Stimulated activated CD8-positive, alpha-beta memory T cell treated with anti-CD3 and anti-CD28 coated beads, Interleukin-15, amount 100 ng/mL, for 1 hour (primary cell): ENCODE results near the gene FOXO6.
"Not testable (repeated sequence)": the region's sequence is repeated elsewhere in the genome, so short reads cannot be mapped to it uniquely, and the experiment has no call there.

ENCODE experiments used
- DNase-seq: peaks from one replicate; pipeline ENCODE4 v3.0.0-alpha.2; 2020; ENCODE audit warnings: low read depth

FOXO6 gene

DNA sequence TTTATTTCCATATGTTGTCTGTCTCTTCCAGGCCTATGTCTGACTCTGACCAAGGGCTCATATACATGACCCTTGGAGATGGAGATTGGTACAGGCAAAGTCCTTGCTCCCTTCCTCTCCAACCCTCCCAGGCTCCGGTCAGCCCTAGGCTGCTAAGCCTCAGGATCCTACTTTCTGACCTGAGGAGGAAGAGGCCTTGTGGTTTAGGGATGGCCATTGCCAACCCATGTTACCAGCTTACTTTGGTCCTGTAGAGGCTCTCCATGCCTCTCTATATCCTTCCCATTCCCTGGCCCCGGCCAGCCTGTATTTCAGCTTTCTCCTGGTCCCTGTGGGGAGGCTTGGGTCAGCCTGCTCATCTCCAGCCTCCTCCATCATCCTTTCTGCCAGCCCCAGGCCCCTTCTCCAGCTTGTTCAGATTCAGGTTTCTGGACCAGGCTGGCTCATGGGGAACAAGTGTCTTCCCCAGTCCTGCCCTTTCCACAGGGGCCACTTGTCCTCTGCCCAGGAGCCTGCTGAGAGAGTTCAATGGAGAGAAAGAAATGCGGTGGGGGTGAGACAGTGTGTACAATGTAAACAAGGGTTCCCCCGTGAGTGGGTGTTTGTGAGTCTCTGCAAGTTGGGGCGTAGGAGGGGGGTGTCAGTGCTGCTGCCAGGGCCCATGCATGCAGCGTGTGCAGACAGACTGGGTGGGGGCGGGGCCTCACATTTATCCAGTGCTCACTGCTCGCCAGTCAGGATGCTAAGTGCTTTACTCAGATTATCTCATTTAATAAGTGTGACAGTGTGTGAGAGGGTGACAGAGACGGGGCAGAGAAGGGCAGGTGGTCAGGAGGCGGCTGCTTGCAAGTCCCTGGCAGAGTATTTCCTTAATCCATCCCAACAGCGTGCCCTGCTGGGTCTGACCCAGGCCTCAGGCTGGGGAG, 31.3 kb upstream of the FOXO6 start:
- no peak for DNase-seq

DNA sequence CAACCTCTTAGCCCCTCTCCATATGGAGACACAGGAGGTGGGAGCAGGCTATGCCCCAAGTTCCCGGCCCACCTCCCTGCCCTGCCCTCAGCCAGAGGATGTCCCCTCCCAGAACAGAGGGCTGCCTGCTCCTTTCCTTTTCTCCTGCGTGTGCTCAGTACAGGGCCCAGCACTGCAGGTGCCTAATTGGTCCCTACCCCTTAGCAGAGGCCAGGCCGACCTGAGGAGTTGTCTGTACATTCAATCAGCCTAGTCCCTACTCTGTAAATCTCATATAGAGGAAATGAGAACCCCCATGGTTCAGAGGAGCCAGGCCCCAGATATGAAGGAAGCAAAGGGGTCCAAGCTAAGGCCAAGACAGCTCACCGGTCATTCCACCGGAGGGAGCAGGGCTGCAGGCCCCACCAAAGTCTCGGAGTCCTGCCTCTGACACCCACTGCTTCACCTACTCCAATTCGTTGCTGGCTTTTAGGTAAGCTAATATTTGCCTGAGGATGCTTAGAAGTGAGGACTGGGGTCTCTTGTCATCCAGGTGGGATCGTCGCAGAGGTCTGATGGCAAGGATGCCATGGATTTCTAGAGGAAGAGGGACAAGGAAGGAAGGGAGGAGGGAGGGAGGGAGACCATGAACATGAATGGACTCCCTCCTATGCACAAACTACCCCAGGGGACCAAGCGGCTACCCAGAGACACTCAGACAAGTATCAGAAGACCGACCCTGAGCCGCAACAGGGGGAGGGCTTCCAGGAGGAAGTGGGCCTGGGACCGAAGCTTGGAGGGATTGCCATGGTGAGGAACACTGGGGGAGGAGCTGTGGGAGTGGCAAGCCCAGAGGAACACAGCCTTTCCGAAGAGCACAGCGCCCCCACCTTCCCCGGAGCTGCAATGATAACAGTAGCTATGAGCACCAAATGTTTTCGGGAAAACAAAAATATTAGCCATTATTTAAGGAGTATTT, 30.4 kb upstream of the FOXO6 start:
- DNase-seq = no peak

DNA sequence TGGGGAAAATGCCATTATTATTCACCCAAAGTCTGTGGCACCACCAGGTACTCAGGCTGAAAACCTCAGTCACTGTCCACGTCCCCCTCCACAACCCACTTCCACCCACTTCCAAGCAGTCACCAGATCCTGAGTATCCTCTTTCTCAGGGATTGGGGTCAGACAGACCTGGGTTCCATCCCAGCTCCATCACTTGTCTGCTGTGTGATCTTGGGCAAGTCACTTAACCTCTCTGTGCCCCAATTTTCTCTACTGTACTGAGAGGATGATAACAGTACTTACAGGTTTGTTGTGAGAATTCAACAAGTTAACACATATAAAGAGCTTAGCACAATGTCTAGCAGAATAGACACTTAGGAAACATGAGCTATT, 29.7 kb upstream of the FOXO6 start:
- DNase-seq = no peak

DNA sequence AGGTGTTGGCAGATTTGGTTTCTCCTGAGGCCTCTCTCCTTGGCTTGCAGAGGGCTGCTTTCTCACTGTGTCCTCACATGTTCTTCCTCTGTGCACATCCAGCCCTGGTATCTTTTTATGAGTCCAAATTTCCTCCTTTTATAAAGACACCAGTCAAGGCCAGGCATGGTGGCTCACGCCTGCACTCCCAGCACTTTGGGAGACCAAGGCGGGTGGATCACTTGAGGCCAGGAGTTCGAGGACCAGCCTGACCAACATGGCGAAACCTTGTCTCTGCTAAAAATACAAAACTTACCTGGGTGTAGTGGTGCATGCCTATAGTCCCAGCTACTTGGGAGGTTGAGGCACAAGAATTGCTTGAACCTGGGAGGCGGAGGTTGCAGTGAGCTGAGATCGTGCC, 29.1 kb upstream of the FOXO6 start:
- not testable (repeated sequence) for DNase-seq

DNA sequence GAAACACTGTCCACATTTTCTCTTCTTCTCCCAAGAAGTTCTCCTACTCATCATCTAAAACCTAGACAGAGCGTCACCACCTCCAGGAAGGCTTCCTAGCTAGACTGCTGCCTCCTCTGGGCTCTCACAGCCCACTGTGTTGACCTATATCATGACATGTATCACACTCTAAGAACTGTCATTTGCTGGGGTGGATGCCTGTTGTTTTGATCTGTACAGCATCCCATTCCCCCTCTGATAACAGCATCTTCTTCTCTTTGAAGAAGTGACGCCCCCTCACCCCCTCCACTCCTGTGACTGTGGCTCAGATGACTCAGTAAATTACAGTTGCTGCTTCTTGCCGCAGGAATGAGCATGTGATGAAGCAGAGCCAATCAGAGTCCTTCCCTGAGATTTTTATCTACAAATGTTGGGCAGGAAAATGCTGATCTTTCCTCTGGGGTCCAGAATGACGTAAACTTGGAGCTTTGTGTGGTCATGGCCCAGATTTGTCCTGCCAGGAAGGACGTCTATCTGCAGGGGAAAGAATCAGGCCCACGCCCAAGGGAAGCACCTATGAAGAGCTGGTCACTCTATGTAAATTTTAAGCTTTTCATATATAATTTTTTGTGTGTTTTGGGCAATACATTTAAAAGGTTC, 28.0 kb upstream of the FOXO6 start:
- no peak for DNase-seq

DNA sequence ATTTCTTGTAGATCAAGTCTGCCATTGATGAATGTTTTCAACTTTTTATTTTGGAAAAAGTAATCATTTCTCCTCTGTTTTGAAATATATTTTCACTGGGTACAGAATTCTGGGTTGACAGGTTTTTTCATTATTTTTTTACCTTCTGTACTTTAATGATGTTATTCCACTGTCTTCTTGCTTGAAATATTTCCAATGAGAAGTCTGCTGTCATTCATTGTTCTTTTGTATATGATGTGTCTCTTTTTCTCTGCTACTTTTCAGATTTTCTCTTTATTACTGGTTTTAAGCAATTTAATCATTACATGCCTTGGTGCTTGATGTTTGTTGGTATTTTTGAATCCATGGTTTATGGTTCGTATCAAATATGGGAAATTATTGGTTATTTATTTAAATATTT, 22.4 kb upstream of the FOXO6 start:
- DNase-seq = no peak

DNA sequence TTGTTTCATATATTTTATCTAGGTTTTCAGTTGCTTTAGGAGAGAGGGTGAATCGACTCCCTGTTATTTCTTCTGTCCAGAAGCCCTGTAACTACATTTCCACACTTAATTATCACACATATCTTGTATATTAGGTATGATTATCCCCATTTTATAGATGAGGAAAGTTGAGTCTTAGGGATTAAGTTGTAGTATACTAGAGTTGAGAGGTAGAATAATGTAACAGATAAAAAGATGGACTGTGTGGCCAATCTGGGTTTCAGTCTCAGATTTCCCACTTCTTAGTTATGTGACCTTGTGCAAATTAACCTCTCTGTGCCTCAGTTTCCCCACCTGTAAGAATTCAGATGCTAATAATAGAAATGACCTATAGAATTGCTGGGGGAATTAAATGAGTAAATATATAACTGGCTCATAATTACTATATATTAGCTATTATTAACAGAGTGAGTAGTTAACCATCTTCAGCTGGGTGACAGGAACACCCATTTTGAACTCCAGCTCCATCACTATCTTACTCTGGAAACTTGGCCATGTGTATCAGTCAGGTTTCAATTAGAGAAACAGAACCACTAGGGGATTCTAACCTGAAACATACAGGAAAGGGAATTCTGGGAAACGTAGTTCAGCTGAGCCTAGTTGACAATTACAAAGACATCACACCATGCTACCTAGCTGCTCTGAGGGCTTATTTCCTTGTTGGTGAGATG, 20.4 kb upstream of the FOXO6 start:
- DNase-seq = no peak

DNA sequence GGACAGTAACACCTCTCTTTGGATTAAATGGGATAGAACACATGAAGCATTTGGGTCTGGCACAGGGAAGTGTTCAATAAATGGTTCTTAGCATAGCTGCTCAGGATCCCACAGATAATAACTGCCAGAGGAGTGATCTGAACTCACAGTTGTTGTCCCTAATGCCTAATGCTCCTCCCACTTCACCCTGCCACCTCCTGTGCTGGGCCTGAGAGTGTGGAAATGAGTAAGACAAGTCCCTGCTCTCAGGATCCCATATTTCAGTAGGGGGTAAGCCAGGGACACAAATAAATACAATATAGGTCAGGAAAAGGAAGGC, 19.9 kb upstream of the FOXO6 start:
- no peak for DNase-seq

DNA sequence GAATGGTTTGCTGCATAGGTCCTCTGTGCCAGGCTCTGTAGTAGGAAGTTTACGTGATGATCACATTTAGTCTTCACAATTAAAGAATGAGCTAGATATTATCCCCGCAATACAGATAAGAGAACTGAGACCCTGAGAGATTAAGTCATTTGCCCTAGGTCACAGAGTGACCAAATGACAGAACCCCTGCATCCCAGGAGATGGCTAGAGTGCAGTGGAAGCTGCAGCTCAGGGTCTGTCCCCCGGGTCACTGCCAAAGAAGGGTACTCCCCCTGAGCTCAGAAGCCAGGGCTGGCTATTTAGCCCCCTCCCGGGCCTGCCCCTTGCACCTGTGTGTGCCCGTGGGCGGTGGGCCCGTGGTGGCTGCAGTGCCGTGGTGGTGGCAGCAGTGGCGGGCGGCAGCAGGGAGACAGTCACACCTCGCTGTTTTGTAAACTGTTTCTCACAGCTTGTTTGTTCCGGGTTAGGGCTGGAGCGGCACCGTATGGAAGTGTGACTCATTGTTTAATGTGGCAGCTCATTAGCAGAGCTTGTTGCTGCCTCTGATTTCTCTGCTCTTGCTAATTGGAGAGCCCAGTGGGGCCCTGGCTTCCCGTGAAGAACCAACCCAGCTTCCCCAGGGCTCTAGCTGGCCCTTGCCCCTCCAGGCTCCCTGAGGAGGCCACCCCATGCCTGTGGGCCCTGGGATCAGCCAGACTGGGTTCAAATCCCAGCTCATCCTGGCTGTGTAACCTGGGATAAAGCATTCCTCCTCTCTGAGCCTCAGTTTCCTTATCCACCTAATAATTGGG, 19.3 kb upstream of the FOXO6 start:
- no peak for DNase-seq

DNA sequence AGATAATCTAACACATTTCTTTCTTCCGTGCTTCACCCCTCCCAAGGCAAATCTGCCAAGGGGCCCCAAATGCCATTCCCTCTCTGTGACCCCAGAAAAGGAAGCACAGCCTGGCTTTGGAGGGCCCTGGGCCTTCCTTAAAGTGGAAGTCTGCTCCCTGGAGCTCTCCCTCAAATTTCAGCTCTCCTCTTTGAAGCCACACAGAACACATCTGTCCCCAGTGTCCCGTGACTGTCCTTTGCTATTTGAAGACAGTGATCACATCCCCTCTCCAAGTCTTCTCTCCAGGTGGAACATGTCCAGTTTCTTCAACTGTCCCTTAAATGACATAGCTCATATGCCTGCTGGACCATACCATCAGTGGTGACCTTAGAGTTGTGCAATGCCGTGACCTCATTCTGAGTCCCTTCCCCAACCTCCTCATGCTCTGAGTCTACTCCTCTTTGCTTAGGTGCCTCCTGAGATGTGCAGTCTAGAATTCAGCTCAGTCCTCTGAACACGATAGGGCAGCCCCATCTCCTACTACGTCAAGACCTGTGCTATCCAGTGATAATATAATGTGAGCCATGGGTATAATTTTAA, 18.4 kb upstream of the FOXO6 start:
- DNase-seq = no peak

DNA sequence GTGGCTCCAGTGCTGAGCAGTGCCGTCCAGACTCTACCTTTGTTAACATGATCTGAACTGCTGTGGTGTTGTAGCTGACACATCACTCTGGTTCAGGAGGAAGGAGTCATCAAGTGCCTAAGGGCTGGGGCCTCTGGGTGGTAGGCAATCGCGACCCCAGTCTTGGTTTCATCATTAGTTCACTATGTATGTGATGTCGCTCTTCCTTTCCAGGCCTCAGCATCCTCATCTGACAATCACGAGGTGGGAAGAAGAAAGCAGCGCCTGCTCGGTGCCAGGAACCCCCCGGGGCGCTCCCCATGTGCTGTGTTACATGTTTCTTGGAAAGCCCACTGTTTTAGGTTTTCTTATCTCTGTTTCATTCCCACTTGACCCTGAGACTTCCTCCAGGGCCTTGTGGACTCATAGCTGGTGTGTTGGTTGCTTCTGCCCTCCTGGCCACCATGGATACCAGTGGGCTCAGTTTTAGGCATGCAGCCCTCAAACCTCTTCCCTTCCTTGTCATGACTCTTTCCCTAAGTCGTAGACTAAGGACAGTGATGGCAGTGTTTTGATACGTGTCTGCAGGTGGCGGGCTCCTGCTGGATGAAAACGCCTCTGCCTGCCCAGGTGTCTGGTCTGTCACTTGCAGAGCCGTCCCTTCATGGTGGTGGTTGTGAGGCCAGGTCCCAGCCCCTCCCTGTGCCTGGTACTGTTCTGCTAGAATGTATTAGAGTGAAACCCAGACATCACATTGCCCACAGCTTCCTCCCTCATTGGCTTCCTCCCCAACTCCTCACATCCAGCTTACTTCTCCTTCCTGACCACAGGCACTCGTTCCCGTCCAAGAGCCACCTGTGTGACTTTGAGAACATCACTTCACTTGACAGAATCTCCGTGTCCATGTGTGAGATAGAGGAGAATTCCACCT, 17.2 kb upstream of the FOXO6 start:
- no peak for DNase-seq

DNA sequence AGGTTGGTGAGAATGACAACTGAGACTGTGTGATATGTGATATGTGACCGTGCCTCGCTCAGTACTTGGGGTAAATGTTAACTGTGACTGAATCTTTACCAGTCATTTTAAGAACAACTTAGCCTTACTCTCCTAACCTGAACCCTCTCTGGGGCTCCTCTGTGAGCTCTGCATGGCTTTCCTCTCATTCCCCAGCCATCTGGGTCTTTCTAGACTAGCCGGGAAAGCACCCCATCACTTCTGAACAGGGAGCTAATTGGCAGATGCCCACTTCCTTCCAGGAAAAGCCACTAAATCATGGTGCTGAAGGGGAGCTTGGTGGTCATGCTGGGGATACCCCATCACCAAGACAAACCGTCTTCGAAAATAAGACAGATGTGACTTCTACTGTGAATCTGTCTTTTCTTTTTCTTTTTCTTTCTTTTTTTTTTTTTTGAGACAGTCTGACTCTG, 16.5 kb upstream of the FOXO6 start:
- DNase-seq = no peak

DNA sequence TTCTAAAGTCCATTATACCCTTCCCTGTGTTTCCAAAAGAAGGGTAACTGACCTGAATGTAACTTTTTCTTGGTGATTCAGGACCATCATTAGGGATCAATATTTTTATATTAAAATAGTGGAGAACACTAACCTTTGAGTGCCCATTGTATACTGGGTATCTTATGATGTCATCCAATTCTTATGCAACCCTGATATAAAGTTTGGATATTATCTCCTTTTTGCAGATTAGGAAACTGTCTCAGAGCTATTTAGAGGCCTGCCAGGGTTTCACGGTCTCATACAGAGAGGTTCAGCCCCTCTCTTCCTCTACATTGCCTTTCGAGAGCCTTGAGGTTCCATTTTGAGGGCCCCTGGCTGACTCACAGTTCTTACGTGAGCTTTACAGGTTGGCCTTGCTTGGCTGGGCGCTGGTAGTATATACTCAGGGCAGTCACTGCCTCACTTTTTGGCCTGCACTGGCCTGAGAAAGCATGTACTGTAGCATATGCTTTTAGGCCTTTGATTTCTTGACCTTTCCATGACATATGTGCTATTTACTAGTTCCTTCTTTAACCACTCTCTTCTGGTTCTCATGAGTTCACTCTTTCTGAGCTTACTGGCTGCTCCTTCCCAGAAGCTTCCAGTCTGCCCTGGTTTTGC, 15.7 kb upstream of the FOXO6 start:
- DNase-seq = no peak

DNA sequence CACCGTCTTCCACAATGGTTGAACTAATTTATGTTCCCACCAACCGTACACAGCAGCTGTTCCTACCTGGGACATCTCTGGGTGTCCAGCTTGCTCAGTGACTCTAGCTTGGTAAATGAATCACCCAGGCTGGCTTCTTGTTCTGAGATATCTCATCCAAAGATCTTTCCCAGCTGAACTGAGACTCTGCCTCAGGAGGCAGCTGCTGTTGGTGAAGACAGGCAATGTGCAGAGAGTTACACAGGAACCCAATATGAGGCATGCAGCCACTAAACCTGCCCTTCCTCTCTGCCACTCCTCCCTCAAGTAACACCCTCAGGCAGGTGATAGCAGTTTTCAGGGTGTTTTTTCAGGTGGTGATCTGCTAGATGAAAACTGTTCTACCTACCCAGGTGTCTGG, 14.0 kb upstream of the FOXO6 start:
- no peak for DNase-seq

DNA sequence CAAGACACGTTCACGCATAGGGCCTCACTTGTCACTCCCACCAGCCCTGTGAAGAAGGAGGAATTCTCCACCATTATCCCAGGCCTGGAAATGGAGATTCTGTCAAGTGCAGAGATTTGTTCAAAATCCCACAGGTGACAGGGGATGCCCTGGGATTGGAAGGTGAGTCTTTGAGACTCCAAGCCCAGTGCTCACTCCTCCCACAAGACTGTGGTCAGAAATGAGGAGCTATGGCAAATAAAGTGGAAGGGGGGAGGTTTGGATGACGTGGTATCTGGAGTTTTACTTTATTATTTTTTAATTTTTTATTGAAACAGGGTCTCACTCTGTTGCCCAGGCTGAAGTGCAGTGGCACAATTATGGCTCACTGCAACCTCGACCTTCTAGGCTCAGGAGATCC, 12.8 kb upstream of the FOXO6 start:
- DNase-seq = no peak

DNA sequence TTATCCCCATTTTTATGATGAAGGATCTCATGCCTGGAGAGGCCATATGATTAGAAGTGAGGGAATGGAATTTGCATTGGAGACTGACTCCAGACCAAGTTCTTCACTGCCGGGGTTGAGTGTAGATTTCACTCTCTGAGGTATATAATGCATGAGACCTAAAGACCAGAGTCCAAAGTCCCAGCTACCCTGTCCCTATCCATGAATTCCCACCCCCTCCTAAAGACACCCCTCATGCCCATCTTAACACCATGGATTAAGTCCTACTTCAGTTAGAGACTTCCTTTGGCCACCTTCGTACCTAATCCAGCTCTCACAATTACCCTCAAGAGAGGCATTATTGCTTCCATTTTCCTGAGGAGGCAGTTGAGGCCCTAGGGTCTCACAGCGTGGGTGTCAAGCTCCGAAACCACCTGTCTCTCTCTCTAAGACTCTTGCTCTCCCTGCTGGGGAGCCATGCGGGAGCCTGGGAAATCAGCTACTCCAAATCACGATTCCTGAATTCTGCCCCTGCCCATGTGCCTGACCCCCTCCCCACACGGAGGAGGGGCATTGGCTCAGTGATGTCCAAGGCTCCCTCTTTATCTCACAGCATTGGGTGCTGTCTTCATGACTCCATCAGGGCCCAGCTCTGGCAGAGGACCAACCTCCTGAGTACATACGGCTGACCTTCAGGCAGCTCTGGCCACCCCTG, 11.7 kb upstream of the FOXO6 start:
- DNase-seq = no peak

DNA sequence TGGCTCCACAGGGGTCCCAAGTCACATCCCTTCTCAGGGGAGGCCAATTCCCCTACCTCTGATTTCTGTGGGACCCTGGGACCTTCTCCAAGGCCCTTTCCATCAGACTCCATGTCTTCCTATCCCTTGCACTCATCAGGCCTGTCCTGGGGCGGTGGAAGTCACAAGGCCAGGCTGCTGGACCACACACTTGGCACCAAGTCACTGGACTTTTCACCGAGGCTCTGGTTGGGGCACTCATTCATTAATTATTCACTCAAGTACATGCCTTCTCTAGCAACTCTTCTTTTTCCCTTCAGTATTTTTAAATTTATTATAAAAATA, 11.2 kb upstream of the FOXO6 start:
- DNase-seq = no peak

DNA sequence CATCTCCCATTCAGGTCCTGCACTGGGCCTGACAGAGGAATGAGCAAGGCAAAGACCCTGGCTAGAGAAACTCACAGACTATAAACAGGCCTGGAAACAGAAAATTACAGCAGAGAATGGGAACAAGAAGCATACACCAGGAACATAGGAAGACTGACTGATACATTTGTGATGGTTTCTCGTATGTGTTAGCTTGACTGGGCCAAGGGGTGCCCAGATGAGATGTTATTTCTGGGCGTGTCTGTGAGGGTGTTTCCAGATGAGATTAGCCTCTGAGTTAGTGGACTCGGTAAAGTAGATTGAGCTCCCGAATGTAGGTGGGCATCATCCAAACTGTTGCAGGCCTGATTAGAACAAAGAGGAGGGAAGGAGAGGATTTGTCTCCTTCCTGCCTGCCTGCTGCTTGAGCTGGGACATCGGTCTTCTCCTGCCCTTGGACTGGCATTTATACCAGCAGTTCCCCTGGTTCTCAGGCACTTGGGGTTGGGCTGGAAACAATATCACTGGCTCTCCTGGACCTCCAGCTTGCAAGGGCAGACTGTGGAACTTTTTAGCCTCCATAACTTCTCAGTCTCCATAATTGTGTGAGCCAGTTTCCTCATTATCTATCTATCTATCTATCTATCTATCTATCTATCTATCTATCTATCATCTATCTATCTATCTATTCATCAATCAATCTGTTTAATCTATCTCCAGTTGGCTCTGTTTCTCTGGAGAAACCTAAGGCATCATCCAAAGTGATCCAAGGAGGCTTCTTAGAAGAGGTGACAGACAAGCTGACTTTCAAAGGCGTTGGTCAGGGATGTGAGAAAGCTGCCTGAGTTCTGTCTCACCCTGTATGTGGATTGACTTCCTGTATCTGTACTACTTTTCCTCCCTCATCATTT, 9.7 kb upstream of the FOXO6 start:
- no peak for DNase-seq
